Measurements from ENCODE around the gene ANKRD53. TPM values are rescaled to one million over a fixed set of nuclear protein-coding genes. Genes with fewer than 3 reads are reported as not detected.

ANKRD53 gene
- total RNA-seq, result 1.1 TPM
- long read RNA-seq, partial matches to known transcripts, result 1 of 3 reads
- long read RNA-seq, other reads (novel, unspliced or antisense), result 2 of 3 reads

GRCh38 chr2:70978341-70979179 is at the start of gene ANKRD53:
Gene ANKRD53, plus strand, starts transcription at chr2:70978630. Its CDS starts 16 bp downstream, at chr2:70978646.
- Histone ChIP-seq H3K4me1 (peaks cover 10% of the 10 kb centered on the region), H3K27me3 (ENCODE audit: low read depth) (no peaks in the 10 kb centered on the region), H3K36me3 (peaks cover 7% of the 10 kb centered on the region), H3K9me3 (no peaks in the 10 kb centered on the region), H3K4me3 (peak within 1 kb of the TSS; percentile 70), H3K27ac (peak within 1 kb of the TSS; percentile 91)
- intact Hi-C loops (cut with DNase I), result no loop called here
- TF ChIP-seq CTCF (IDR thresholded peaks at IDR 0.05), result no peak
- DNase-seq (peak; percentile 60), ATAC-seq (peak; percentile 78 to 80)

- H3K4me1 ChIP-seq, result no peaks in the 10 kb centered on the region
- no peak overlapping the region for H3K27ac ChIP-seq
- no peaks in the 10 kb centered on the region for H3K36me3 ChIP-seq
- no peaks in the 10 kb centered on the region for H3K9me3 ChIP-seq
- ATAC-seq, result no peak
- TF ChIP-seq CTCF (IDR thresholded peaks at IDR 0.05), result no peak
- intact Hi-C loops (cut with DNase I), result no loop called here
- DNase-seq, result no peak
- H3K4me3 ChIP-seq, result no peak overlapping the region
- H3K27me3 ChIP-seq (ENCODE audit: low read depth), result no peaks in the 10 kb centered on the region
These were observed 47.8 kb upstream of the ANKRD53 start for GRCh38 chr2:70930371-70931329.

- Histone ChIP-seq H3K27ac (no peak overlapping the region), H3K9me3 (no peaks in the 10 kb centered on the region), H3K36me3 (no peaks in the 10 kb centered on the region), H3K27me3 (ENCODE audit: low read depth) (no peaks in the 10 kb centered on the region), H3K4me3 (no peak overlapping the region), H3K4me1 (no peaks in the 10 kb centered on the region)
- intact Hi-C loops (cut with DNase I), result no loop called here
- no peak for DNase-seq
- TF ChIP-seq CTCF (IDR thresholded peaks at IDR 0.05), result no peak
- ATAC-seq, result no peak
These were observed 46.9 kb upstream of the ANKRD53 start for GRCh38 chr2:70931376-70932000.

- no peak for TF ChIP-seq CTCF (IDR thresholded peaks at IDR 0.05)
- Histone ChIP-seq H3K9me3 (no peaks in the 10 kb centered on the region), H3K4me3 (no peak overlapping the region), H3K27ac (no peak overlapping the region), H3K27me3 (ENCODE audit: low read depth) (no peaks in the 10 kb centered on the region), H3K4me1 (no peaks in the 10 kb centered on the region), H3K36me3 (no peaks in the 10 kb centered on the region)
- DNase-seq (no peak), ATAC-seq (no peak)
- intact Hi-C loops (cut with DNase I), result no loop called here
These were observed 45.7 kb upstream of the ANKRD53 start for GRCh38 chr2:70932631-70933230.

- Histone ChIP-seq H3K36me3 (no peaks in the 10 kb centered on the region), H3K27ac (no peak overlapping the region), H3K4me1 (no peaks in the 10 kb centered on the region), H3K27me3 (ENCODE audit: low read depth) (peaks cover 5% of the 10 kb centered on the region), H3K4me3 (no peak overlapping the region), H3K9me3 (no peaks in the 10 kb centered on the region)
- TF ChIP-seq CTCF (IDR thresholded peaks at IDR 0.05), result no peak
- intact Hi-C loops (cut with DNase I), result no loop called here
- ATAC-seq (no peak), DNase-seq (no peak)
These were observed 43.4 kb upstream of the ANKRD53 start for GRCh38 chr2:70934981-70935380.
